GOT3 (cell line): Measurements from ENCODE around the gene GPANK1.

Experiments used
- DNase-seq: peaks from one replicate; lab custom pipeline; 2025; ENCODE audit warnings: mixed read lengths; lab: John Stamatoyannopoulos, UW

GPANK1 gene

DNA sequence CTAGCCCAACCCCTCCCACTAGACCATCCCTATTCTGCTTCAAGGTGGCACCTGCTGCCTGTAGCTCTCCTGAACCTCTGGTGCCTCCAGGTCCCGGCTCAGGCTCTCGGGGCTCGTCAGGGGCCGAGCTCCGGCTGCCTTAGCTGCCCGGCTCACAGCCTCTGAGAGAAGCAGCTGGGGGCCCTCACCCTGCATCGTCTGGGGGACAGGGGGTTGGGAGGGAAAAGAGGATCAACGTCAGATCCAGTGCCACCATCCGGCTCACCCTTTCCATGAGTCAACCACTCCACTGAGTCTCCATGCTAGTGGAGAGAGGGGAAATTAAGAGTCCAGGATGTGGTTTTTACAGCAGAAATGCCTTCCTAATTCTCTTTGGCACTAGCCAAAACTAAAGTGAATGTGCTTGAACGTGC lies 25.3 kb downstream of the GPANK1 start:
- no peak for DNase-seq

DNA sequence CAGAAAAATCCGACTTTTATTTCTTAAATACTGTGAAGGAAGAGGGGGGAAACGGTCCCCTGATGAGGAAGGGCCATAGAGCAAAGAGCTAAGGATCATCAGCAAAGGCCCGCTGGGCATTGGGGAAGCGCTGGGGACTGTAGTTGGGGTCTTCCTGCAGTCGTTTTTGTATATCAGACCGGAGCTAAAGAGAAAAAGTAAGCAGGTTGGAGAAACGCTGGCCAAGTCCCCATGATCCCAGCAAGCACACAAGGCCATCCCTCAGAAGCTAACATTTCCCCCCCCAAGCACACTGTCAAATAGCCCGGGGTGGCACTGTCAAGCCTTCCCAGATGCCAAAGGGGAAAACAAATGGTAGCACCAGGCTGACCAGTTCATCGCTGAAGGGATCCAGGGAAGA lies 25.8 kb downstream of the GPANK1 start:
- no peak for DNase-seq

GRCh38 chr6:31636698-31637596 lies 27.9 kb downstream of the GPANK1 start:
- DNase-seq = no peak

GRCh38 chr6:31634969-31635575 lies 29.7 kb downstream of the GPANK1 start:
- no peak for DNase-seq

DNA sequence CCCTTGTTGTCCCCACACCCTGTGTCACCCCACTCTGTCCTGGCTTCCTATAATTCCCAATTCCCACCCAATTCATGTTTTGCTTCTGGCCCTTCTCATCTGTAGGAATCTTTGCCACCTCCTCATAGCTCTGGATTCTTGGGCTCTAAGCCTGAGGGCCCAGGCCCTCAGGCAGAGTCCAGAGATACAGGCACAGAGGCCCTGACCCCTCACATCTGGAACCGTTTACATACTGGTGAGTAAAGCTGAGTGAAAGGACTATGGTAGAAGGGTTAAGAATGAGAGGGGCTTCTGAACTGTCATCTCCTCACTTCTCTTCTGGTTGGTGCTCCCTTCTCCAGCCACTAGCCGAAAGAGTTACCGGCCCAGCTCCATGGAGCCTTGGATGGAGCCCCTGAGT lies 30.7 kb downstream of the GPANK1 start:
- no peak for DNase-seq

- DNase-seq = no peak
These were observed 31.4 kb downstream of the GPANK1 start for GRCh38 chr6:31633447-31633846.

- DNase-seq = no peak
These were observed 32.4 kb downstream of the GPANK1 start for GRCh38 chr6:31632279-31632946.

DNA sequence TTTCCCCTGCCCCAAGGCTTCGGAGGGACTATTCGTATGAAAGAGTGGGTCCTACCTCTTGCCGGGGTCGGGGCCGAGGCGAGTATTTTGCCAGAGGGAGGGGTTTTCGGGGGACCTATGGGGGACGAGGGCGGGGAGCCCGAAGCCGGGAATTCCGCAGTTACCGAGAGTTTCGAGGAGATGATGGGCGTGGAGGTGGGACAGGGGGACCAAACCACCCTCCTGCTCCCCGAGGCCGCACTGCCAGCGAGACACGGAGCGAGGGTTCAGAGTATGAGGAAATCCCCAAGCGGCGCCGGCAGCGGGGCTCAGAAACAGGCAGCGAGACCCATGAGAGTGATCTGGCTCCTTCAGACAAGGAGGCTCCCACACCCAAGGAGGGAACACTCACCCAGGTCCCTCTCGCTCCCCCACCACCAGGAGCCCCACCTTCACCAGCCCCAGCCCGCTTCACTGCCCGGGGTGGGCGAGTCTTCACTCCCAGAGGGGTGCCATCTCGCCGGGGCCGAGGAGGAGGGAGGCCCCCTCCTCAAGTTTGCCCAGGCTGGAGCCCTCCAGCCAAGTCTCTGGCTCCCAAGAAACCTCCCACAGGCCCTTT lies 33.0 kb downstream of the GPANK1 start:
- DNase-seq = no peak

DNA sequence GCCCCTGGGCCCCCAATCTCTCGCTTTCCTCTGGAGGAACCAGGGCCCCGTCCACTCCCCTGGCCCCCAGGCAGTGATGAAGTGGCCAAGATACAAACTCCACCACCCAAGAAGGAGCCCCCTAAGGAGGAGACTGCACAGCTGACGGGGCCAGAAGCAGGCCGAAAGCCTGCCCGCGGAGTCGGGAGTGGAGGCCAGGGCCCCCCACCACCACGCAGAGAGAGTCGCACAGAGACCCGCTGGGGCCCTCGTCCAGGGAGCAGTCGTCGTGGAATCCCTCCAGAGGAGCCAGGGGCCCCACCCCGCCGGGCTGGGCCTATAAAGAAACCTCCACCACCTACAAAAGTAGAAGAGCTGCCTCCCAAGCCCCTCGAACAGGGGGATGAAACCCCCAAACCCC lies 33.6 kb downstream of the GPANK1 start:
- DNase-seq = no peak

- DNase-seq = no peak
These were observed 34.4 kb downstream of the GPANK1 start for GRCh38 chr6:31630177-31630934.

DNA sequence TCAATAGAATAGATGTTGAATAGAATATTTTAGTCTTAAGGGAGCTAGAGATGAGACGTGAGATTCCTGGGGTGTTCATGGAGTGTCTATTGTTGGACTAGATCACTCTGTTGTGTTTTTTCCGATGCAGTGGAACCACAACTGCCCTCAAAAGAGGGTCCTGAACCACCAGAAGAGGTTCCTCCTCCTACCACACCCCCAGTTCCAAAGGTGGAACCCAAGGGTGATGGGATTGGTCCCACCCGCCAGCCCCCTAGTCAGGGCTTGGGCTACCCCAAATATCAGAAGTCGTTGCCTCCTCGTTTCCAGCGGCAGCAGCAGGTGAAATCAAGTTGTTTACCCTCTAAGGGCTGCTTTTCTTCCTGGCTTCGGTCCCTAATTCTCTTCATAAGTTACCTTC lies 35.8 kb downstream of the GPANK1 start:
- no peak for DNase-seq

- DNase-seq = no peak
These were observed 37.0 kb downstream of the GPANK1 start for GRCh38 chr6:31627690-31628287.

GRCh38 chr6:31626952-31627351 lies 37.8 kb downstream of the GPANK1 start:
- DNase-seq = no peak

GRCh38 chr6:31624070-31624469 lies 40.7 kb downstream of the GPANK1 start:
- DNase-seq = no peak

DNA sequence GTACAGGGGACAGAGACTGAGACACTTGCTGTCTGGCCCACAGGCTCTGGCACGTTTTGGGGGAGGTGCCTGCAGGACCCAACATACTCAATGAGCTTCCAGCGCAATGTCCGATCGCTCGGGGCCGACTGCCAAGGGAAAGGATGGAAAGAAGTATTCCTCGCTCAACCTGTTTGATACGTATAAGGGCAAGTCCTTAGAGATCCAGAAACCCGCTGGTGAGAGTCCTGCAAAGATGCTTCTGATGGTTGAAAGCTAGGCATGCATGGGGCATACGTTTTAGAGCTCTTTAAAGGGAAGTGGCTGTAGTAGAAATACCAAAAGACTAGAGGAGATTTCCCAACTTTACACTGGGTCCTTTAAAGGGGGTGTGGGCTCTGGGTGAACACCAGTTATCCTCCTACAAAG lies 42.1 kb downstream of the GPANK1 start:
- no peak for DNase-seq

DNA sequence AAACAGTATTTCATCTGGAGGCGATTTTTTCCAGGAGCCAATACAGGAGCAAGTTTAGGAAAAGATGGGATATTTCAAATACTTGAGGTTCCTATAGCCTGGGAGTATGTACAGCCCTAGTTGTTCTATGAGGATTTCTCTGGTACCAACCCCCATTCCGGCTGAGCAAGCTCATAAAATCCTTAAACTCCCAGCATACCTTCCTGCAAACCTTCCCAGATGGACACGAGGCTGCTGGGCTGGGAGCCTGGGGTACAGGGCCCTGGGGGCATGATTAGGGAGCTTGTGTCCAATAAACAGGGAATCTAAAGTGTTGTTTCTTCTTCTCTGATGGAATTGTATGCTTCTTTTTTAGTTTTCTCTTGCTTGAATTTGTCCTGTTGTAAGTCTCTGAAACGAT lies 42.8 kb downstream of the GPANK1 start:
- DNase-seq = no peak

DNA sequence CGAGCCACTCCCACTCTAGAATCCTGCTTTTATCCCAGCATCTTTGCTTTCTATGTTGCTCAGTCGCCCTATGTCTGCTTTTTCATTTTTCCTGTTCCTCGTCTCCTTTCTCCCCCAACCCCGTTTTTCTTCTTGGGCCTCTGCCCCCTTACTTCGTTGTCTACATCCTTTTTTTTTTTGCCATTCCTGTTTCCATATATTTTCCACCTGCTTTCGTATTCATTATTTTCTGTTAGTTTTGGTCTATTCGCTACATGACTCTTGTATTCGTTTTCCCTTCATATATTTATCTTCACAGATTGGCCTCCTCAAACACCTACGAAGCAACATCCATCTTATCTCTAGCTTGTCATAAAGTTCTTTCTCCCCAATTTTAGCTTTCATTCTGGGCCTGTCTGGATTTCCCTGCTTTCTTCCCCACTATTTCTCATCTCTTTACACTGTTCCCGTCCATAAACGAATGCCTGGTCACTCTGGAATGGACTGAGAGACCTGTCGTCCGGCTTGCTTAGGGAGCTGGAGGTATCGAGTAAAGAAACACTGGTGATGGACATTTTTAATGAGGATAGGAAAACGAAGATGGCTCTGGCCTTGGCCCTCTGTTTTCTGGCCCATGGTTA lies 43.4 kb downstream of the GPANK1 start:
- DNase-seq = no peak

- peak; percentile 74 for DNase-seq
These were observed 44.0 kb downstream of the GPANK1 start, which contains the start of gene PRRC2A for GRCh38 chr6:31620586-31621319. PRRC2A (plus strand) TSS chr6:31620715; CDS start chr6:31622790, 2,075 bp downstream.

DNA sequence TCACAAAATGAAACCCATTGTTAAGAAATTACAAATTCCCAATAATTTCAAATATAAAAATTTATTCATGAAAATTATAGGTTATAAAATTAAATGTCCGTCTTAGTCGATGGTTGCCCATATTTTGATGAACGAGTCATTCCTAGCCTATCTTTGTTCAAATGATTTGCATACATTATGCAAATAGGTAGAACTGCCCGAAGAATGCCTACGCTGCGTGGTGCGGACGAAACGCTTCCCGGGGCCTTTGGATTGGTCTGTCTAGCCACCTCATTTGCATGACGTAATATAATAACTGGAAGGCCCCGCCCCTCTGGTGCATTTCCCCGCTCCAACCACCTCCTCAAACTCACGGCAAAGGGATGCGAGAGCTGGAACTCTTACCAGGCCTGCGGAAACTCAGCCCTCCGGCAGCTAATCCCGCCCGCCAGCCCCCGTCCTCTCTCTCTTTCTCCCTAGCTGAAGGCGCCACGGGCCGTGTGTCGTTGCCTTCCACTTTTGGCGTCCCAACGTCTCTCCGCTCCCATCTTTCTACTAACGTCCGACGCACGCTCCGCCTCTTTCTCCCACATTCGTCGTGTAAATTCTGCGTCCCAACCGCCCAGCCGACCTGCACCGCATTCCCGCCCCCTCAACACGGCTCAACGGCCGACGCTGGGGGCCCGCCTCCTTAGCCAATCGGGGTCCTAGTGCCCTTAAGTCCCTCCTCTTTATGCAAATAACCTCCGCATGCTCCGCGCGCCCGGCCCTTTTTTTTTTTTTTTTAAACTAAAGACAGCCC lies 44.8 kb downstream of the GPANK1 start:
- peak; percentile 92 for DNase-seq
